DMS 273 (cell line): ENCODE measurements around the gene CCNYL1.
"Not testable (repeated sequence)": the region's sequence is repeated elsewhere in the genome, so short reads cannot be mapped to it uniquely, and the experiment has no call there.

Source experiments
- DNase-seq: peaks from one replicate; lab custom pipeline; 2025; ENCODE audit not compliant: unreplicated experiment; lab: John Stamatoyannopoulos, UW

CCNYL1 gene

DNA sequence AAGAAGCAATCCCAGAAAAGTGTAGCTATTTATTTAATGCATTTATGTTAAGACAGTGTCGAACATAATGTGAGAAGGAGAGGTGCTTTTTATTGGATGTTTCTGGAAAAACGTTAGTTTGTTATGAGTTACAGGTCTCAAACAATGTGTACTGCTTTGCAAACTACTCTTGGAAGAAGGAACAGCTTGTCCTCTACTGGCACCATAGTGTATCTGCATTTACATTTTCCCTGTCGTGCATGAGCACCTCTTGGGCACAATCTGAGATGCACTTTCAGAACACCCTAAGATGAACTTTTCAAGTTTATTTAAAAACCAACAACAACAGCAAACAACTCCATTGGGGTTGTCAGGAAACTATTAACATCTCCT, 22.8 kb downstream of the CCNYL1 start:
- peak; percentile 49 for DNase-seq

DNA sequence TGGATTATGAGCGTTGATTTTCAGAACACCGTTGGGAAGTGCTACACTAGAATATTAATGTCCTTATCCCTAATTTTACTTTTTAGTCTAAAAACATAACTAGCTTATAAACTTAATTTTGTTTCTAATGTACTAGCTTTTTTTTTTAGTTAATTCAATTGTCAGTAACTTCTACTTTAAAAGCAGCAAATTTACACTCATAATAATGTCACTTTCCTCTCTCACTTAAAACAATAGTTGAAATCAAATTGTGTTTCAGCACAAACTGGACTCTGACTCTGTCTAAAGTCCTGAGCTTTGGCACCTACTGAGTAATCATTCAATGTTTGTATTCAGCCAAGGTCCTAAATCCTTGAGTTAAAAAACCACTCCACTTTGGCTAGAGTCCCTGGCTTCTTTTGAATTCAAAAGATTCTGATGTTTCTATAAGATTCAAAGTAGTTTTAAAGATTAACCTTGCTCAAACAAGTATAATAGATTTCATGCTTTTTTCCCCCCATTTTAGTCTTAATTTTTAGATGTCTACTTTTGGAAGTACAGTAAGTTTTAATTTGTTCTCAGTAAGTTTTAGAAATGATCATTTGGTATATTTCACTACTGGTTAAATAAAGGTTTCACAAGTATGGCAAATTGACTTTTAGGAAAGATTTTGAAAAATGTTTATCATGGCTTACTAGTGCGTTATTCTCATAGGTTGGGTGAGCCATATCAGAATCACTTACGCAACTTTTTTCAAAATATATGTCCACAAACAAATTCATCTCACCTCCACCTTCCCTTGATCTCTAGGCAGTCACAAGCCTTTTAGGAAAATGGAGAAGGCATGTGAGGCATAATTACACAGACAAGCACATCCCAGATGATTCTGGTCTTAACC, 23.4 kb downstream of the CCNYL1 start:
- DNase-seq = no peak

DNA sequence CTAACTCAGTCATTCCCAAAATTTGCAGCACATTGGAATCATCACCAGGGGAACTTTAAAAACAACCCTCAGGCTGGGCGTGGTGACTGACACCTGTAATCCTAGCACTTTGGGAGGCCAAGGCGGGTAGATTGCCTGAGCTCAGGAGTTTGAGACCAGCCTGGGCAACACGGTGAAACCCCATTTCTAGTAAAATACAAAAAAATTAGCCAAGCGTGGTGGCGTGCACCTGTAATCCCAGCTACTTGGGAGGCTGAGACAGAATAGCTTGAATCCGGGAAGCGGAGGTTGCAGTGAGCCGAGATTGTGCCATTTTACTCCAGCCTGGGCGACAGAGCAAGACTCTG, 24.0 kb downstream of the CCNYL1 start:
- not testable (repeated sequence) for DNase-seq

DNA sequence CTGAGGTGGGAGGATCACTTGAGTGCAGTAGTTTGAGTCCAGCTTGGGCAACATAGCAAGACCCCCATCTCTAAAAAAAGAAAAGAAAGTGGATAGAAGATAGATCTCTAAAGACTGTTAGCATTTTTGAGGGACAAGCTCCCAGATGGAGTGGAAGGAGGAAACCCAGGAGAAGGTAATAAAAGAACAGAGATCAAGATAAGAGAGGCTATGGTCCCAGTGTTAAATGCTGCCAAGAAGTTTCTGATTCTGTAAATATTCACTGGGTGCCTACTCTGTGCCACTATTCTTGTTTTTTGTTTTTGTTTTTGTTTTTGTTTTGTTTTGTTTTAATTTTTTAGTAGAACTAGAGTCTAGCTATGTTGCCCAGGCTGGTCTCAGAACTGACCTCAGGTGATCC, 32.1 kb downstream of the CCNYL1 start:
- no peak for DNase-seq

DNA sequence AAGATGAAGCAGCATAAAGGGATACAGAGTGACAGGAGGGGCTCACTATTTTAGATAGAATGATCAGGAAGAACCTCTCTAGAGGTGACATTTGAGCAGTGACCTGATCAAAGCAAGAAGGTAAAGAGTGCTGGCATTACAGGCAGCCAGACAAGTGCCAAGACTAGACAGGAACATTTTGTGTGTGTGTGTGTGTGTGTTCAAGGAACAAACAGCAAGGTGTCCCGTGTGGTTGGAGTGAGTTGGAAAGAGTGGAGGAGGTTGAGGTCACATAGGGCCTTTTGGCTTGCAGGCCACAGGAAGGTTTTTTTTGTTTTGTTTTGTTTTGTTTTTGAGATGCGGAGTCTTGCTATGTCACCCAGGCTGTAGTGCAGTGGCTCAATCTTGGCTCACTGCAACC, 32.6 kb downstream of the CCNYL1 start:
- DNase-seq = no peak

DNA sequence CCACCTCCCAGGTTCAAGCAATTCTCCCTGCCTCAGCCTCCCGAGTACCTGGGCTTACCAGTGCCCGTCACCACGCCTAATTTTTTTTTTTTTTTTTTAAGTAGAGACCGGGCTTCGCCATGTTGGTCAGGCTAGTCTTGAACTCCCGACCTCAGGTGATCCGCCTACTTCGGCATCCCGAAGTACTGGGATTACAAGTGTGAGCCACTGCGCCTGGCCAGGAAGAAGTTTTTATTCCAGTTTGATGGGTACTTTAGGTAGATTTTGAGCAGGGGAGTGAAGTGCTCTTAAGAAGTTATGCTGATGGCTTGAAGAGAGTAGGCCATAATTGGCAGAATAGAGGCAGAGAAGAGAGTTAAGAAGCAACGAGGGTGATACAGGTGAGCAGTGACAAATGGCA, 33.0 kb downstream of the CCNYL1 start:
- DNase-seq = no peak

DNA sequence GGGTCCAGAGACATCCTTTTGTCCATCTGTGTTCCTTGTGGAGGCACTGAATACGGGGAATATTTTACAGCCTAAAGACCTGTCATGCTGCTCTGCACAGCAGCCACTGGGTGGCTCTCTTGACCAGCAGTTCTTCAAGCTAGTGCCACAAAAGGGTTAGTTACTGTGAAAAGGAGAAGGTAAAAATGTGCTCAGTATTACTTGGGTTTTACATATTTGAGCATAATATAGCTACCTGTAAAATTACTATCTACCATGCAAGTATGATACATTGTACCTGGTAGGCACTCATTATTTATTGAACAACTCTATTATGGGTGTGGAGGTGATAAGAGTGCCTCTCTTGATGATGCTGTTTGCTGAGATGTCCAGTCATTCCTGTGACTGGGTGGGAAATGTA, 34.7 kb downstream of the CCNYL1 start:
- DNase-seq = peak; percentile 78

DNA sequence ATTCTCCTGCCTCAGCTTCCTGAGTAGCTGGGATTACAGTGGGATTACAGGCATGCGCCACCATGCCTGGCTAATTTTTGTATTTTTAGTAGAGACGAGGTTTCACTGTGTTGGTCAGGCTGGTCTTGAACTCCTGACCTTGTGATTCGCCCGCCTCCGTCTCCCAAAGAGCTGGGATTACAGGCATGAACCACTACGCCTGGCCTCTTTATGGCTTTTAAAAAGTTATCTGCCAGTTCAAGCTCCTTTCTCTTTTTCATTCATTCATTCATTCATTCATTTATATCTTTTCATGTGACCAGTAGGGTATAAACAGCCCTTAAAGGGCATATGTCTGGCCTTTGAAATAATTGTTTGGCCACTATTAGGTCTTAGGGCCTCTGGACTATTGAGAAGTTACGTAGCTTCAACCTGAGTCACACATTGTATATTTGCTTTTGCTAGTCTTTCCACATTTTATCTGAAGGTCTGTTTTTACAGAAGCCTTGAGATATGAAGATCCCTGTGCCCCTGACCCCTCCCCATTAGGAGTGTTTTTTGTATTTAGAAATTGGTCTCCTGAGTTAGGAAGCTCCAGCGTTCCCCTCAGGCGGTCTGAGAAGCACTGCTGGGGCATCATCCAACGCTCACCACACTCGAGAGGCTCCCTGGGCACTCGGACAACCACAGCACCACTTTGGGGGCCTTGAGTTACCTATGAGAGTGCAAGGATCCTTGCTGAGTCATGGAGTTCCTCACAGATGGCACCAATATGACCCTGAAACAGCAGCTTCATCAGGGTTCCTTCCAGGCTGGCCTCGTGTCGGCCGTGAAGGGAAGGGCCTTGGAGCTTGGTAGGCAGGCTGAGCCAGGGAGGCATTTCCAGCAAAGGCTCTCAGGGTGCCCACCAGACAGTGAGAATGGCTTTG, 36.5 kb downstream of the CCNYL1 start:
- no peak for DNase-seq

DNA sequence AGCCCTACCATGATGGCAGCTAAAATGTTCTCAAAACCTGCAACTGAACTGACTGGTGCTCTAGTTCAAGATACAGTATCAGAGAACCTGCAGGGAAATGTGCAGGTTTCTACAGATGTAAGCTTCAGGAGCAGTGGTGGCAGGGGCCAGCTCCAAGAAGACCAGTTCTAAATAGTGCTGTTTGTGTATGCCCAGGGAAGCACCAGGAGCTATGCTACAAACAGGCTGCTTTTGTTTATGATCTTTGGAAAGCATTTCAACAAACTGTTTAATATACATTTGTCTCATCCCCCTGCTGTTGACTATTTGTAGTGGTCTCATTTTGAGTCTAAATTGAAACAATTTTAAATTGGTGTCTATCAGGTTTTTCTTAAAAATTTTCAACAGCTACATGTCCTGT, 37.6 kb downstream of the CCNYL1 start:
- no peak for DNase-seq

DNA sequence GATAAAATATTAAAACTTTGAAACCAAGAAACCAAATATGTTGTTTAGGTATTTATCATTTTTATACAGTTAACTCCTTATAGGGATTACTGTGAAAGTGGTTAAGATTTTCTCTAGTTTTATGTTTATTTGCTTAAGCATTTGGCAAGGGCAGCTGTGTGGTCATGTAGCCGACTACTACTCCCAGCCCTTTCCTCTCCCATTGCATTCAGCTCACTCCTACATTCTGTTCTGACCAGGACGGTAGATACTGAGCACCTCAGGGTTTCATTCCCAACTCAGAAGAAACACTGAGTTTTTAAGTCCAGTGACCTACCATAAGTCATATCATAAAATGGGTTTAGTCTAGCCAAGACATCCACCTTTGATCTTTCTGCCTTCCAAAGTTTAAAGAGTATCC, 38.4 kb downstream of the CCNYL1 start:
- no peak for DNase-seq

DNA sequence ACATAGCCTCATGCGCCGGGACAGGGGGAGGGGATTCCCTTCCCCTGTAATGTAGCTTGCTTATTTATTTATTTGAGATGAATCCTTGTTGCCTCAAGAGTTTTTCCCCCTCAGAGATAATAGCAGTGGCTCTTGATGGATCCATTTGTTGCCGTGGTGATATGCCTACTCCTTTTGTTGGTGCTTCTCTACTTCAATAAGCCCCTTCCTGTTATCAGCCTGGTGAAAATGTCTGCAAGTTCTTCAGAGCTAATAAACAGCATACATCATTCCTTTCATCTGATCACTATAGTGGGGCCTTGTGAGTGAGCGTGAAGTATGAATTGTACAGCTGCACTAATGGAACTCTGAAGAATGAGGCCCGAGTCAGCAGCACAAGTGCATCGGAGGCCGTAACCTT, 38.9 kb downstream of the CCNYL1 start:
- no peak for DNase-seq

DNA sequence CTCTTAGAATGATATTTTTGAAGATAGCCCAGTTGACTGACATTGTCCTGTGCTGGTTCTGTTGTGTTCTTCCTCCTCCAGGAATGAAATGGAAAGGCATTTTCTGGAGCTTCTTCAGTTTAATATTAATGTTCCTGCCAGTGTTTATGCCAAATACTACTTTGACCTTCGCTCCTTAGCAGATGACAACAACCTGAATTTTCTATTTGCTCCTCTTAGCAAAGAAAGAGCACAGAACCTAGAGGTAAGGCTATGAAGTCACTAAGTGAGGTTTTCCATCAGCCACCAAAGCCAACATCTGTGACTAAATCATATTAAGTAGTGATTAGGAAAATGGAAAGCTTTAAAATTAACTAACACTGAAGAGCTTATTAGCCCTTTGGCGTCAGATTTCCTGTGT, 39.4 kb downstream of the CCNYL1 start:
- no peak for DNase-seq

DNA sequence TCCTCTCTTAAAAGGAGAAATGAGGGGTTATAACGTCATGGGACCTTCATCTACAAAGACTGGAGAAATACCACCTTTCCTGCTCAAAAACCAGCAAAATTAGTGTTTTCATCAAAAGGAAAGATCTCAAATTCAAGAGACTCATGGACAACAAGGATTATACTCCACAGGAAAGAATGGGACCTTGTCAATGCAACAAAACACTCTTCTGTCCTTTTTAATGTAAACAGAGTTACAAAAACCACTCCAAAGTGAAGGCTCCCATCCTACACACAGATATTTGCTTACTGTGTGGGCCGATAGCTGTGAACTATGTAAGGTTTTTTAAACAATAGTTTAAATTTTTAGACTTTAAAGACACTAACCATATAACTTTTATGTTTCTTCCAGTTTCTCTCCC, 42.2 kb downstream of the CCNYL1 start:
- DNase-seq = not testable (repeated sequence)

DNA sequence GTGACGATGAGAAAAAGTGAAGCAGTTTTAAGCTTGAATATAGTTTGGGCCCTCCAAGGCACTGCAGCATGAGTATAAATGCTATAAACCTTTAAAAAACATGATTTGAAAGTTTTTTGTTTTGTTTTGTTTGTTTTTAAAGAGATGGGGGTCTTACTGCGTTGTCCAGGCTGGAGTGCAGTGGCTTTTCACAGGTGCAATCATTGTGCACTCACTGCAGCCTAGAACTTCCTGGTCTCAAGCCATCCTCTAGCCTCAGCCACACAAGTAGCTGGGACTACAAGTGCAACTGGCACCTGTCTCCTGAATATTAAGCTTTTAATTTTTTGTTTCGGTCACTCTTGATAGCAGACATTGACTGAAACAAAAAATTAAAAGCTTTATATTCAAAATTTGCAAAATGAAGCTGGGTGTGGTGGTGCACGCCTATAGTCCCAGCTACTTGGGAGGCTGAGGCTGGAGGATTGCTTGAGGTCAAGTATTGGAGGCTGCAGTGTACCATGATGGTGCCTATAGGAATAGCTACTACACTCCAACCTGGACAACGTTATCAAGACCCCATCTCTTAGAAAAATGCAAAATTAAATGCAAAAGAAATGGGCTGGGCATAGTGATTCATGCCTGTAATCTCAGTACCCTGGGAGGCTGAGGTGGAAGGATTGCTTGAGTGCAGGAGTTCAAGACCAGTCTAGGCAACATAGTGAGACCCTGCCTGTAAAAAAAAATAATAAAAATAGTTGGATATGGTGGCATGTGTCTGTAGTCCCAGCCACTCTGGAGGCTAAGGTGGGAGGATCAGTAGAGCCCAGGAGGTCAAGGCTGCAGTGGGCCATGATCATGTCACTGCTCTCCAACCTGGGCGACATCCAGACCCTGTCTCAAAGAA, 43.3 kb downstream of the CCNYL1 start:
- no peak for DNase-seq

DNA sequence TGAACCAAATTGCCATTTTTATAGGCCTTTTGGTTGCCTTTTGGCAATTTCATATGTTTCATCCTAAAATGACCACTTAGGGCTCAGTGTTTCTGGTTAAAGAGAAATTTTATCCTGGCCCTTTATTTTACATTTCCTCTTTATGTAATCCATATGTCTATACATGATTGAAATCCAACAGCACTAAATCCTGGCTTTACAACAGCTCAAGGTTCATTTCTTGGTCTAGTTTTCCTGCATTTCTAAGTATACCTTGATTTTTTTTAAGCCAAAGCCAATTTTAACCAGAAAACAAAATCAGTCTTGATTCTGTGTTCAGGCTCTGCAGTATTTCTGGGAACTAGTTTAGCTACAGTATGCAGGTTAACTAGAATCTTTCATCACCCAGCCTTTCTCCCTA, 46.6 kb downstream of the CCNYL1 start:
- no peak for DNase-seq

DNA sequence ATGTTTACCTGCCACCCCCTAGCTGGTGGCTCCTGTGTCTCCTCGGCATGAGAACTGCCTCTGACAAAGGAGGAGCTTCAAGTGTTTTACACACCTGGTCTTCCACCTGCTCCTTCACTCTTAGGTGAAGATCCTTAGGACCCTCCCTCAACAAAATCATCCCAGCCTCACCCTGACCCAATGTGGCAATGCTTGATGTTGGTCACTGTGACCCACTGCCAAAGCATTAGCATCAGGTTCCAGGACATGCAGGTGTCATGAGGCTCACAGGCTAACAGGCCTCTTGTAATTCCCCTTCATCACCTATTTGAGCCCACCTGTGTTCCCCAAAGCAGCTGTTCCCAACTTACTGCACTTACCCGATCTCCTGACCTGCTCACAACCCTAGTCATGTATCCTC, 48.5 kb downstream of the CCNYL1 start:
- no peak for DNase-seq

DNA sequence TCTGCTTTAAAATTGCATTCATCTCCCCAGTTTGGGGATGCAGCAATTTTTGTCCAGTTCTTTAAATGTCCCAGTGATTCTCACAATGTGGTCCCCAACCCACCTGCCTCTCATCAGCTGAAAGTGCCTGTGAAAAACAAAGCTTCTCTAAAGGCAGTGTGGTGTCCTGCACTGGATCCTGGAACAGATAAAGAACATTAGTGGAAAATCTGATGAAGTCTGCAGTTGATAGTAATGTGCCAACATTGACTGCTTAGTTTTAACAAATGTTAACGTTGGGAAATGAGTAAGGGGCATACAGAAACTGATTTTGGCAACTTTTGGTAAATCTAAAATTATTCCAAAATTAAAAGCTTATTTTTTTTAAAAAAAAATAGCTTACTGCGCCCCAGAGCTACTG, 49.0 kb downstream of the CCNYL1 start:
- DNase-seq = no peak

DNA sequence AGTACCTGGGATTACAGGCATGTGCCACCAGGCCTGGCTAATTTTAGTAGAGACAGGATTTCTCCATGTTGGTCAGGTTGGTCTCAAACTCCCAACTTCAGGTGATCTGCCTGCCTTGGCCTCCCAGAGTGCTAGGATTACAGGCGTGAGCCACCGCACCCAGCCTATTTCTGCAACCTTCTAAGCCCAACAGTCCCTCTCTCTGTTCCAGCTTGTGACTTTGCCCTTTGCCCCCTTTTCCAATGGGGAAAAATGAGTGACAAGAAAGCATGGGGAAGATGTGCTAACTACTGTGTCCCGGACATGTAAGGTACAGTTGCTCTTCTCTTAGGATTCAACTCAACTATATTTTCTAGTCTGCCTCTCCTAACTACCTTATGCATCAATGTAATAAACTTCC, 50.0 kb downstream of the CCNYL1 start:
- not testable (repeated sequence) for DNase-seq

DNA sequence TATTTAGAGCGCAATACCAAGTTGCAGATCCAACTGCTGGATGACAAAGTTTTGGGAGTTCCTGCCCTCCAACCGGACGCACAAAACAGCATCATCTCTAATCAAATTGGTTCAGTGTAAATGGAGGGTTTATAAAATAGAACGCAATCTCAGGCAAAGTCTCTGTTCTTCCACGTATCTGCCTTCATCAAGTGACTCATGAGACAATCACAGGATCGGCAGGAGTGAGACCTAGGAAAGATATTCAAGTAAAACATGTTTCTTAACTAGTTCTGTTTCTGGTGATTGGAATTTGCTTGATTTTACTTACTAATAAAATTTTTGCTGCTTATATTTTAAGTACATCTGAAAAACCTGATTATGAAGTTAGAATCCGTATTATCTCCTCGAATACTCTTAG, 50.7 kb downstream of the CCNYL1 start:
- DNase-seq = no peak

DNA sequence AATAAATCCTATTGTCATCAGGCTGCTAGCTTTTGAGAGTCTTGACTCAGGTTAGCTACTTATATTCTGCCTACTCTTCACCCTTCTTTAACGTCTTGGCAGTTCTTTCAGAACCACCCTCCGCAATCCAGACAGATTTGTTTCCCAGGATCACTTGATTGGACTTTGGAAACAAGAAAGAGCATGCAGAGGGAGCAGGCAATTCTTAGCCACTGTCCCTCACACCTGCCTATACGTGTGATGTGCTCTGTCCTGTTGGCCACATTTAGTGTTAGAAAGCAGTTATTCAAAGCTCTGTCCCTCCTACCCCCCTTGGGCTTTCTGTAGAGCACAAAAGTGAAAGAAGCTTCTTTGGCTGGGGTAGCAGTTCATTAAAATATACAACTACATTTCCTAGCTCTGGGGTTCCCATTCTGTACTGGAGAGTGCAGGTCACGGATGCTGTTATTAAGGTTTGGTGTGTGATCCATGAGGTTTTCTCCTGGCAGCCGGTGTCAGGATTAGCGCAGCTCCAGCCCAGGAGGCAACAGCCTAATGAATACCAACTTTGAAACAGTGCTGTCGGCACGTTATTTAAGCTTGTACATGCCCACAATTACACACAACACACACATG, 52.0 kb downstream of the CCNYL1 start:
- no peak for DNase-seq

DNA sequence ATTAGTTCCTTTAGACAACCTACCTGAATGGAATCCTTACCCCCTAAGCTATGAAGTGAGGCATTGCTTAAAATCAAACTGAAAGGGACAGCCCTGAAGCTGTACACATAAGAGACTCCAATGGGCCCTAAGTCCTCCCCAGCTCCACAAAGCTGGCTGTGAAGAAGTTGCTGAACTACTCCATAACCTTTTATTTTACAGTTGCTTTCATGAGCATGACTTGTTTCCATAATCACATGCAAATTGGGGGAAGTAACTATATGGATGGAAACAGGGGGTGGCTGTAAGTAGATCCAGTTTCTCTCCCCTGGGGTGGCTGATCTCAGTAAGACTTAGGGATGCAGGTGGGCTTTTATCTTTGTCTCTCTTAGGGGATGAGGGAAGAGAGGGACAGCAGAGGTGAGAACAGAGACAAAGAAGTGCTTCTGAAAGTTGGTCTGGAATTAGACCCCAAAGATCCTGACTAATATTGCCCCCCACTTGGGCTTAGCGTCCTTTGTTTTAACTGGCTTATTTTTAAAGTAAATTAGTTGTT, 52.7 kb downstream of the CCNYL1 start:
- DNase-seq = no peak
